ENCODE results near the gene COPS9.

Gene COPS9

DNA sequence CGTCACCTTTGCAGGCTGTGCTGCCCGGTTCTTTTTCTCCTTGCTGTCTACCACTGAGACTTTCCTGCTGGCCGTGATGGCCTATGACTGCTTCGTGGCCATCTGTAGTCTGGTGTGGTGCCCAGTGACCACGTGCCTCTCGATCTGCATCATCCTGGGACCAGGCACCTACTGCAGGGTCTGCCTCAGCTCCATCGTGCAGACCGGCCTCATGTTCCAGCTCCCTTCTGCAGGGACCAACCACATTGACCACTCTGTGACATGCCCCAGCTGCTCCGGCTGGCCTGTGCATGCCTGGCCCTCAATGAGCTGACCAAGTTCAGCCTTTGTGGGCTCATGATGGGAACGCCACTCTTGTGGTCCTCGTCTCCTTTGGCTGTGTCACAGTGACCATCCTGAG lies 26.7 kb downstream of the COPS9 start:
- no peak for DNase-seq (ENCODE audit: low spot score)

DNA sequence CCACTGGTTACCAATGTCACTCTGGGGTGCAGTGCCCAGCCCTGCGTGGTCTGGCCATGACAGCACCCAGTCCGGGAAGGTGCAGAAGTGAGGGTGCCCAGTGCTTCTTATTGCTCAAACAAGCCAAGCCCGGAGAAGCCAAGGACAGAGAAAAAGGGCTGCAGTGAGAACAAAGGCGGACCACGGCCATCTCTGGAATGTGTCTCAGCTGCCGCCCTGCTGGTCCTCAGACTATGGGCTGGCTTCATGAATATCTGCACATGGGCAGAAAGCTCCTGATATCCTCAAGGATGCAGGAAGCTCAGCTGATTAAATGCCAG lies 28.7 kb downstream of the COPS9 start:
- DNase-seq (ENCODE audit: low spot score): no peak

DNA sequence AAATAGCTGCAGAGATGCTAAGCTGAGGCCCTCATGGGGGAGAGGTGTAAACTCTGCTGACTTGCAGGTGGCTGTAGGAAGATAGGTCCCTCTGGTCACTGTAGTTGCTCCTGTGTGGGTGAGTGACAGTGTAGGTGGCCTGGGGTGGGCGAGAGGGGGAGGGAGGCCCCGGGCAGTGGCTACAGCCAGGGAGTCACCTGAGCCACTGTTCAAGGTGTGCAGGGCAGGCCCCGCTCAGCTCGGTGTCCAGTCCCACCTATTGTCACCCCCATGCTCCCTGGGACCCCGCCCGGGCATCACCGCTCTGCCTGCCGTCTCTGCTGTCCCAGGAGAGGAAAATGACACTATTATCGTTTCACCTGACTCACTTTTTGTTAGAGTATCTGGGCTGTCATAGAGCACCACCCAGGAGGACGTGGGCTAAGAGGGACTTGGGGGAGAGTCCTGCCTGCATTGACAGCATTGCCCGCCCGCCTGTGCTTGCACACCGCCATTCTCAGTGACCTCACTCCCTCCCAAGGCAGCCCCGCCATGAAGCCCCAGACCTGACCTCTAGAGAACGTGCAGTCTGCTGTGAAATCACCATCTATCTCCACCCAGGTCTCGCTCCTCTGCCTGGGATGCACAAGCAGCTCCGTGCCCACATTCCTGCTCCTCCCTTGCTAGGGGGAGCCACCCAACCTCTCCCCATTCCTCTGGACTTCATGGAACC lies 29.2 kb downstream of the COPS9 start:
- DNase-seq (ENCODE audit: low spot score): no peak

DNA sequence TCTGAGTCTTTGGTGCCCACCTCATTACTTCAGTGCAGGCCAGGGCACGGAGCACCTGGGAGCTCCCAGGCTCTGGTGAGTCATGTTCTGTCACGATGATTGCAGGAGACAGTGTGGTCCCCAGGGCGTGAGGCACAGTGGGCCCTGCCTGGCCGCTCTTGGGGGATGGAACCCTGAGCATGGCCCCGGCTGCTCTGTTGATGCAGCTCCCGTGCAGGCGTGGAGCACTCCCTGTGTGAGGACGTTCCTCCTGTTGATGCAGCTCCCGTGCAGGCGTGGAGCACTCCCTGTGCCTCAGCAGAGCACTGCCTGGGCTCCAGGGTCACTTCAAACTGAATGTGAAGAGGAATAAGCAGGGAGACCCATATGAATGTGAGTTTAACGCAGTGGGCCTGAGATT lies 30.1 kb downstream of the COPS9 start:
- no peak for DNase-seq (ENCODE audit: low spot score)

DNA sequence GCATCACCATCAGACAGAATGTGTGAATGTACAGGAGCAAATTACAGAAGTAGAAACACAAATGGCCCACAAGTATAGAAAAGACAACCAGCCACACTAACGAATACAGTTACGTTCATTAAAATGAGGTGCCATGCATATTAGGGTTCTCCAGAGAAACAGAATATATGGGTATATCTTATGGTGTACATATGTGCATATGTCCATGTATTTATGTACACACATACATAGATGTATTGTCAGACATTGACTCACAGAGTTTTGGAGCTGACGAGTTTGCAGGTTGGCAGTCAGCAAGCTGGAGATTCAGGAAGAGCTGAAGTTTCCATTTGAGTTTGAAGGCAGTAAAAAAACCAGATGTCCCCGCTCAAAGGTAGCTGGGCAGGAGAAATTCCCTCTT lies 33.0 kb downstream of the COPS9 start:
- no peak for DNase-seq (ENCODE audit: low spot score)

DNA sequence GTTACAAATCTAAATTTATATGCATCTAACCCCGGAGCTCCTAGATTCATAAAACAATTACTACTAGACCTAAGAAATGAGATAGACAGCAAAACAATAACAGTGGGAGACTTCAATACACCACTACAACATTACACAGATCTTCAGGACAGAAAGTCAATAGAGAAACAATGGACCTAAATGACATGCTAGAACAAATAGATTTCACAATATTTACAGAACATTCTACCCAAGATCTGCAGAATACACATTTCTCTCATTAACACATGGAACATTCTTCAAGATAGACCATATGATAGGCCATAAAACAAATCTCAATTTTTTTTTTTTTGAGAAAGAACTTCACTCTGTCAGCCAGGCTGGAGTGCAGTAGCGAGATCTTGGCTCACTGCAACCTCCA lies 37.8 kb downstream of the COPS9 start:
- no peak for DNase-seq (ENCODE audit: low spot score)

DNA sequence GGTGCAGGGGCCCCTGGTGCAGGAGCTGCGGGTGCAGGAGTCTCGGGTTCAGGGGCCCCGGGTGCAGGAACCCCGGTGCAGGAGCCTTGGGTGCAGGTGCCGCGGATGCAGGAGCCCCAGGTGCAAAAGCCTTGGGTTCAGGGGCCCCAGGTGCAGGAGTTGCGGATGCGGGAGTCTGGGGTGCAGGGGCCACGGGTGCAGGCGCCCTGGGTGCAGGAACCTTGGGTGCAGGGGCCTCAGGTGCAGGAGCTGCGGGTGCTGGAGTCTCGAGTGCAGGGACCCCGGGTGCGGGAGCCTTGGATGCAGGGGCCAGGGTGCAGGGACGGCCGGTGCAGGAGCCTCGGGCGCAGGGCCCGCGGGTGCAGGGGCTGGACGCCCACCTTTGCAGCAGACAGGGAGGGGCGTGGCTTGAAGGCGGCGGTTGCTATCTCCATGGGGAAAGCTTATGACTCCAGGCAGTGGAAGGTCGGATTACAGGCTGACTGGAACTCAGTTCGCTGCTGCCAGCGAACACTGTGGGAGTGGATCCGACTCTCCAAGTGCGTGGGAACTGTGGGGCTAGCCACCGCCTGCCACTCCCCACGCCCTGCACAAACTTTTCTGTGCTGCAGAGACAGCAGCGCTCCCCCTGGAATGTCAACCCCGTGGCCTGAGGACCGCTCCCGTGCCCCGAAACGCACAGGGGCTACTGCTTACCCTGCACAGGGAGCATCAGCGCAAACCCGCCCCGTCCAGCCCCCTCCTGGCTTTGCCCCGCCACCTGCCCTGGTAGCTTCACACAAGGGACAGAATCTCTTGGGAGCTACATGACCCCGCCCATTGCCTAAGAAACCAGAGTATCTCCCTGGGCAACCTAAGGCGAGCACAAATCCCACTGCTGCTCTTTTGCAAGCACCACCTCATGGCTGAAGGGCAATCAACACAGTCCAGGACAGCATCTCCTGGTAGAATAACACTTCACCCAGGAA lies 40.3 kb downstream of the COPS9 start:
- DNase-seq (ENCODE audit: low spot score): no peak

DNA sequence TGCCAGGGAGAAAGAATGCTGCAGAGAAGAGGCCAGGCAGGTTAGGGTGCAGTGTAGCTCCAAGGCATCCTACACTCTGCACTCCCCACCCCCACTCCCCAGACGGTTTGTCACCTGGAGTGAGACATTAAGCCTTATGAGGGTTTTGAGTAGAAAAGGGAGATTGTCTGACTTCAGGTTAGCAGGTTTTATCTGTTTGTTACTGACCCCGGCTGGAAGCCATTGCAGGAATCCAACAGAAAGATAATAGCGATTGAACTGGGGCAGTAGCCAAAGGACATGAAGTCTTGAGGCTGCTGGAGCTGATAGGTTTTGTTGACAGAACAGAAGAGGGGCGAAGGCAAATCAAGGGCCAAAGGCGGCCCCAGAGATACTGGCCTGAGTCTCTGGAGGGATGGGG lies 46.8 kb downstream of the COPS9 start:
- no peak for DNase-seq (ENCODE audit: low spot score)

DNA sequence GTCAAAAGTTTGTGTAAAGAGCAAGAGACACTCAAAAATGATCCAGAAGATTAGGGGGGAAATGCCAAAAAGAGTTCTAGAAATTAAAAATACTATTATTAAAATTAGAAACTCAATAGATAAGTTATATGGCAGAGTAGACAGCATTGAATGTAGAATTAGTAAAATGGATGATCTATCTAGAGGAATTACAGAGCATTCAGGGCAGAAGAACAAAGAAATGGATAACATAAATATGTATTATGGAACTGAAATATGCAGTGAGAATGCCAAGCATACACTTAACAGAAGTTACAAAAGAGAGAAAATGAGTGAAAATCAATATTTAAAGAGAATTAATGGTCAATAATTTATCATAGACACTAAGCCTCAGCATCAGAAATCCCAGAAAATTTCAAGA lies 49.5 kb downstream of the COPS9 start:
- DNase-seq (ENCODE audit: low spot score): no peak
